ENCODE data around the gene LNX1.

The LNX1 gene

DNA sequence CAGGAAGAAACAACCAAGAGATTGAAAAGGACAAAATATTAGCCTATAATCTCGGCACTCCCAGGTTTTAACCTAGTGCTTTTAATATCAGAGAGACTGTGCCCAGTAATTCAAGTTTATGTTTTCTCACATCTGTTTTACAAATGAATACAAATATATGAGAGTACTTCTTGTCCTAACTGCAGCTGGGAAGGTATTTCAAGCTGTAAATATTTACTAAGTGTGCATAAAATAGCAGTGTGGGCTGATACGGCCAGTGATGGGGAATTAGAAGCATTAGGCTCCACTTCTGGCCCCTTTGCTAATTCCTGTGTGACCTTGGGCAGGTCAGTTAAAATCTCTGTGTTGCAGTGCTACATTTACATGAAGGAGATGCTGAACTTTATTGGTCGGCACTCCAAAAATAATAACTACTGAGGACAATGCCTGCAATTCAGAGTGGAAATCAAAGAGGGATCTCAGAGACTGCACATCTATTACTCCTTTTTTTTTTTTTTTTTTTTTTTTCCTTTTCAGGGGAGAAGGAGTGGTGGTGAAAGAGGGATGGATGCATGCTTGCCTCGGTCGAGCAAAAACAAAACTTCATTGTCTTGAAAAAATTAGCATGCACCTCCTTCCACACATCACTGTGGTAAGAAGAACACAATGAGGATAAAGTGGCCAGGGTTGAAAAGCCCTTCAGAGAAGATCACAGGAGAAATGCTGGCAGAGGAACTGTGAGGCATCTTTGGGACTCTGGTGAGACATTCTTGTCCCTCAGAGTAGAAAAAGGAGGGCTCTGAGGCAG is 44.6 kb upstream of the LNX1 start:
- no peak for ATAC-seq
- no peak for TF ChIP-seq GLIS3 (CRISPR knock-in tag; IDR thresholded peaks at IDR 0.05)
- TF ChIP-seq CSDC2 (CRISPR knock-in tag; IDR thresholded peaks at IDR 0.05) = no peak
- TF ChIP-seq, protein P1, sequence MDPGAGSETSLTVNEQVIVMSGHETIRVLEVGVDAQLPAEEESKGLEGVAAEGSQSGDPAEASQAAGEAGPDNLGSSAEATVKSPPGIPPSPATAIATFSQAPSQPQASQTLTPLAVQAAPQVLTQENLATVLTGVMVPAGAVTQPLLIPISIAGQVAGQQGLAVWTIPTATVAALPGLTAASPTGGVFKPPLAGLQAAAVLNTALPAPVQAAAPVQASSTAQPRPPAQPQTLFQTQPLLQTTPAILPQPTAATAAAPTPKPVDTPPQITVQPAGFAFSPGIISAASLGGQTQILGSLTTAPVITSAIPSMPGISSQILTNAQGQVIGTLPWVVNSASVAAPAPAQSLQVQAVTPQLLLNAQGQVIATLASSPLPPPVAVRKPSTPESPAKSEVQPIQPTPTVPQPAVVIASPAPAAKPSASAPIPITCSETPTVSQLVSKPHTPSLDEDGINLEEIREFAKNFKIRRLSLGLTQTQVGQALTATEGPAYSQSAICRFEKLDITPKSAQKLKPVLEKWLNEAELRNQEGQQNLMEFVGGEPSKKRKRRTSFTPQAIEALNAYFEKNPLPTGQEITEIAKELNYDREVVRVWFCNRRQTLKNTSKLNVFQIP (CRISPR knock-in tag; IDR thresholded peaks at IDR 0.05; ENCODE audit: borderline replicate concordance, low read depth) = no peak
- no peak for TF ChIP-seq ZFP30 (CRISPR knock-in tag; IDR thresholded peaks at IDR 0.05)
- no peak for TF ChIP-seq PPARA (CRISPR knock-in tag; IDR thresholded peaks at IDR 0.05; ENCODE audit: borderline replicate concordance)
- TF ChIP-seq, protein P2, sequence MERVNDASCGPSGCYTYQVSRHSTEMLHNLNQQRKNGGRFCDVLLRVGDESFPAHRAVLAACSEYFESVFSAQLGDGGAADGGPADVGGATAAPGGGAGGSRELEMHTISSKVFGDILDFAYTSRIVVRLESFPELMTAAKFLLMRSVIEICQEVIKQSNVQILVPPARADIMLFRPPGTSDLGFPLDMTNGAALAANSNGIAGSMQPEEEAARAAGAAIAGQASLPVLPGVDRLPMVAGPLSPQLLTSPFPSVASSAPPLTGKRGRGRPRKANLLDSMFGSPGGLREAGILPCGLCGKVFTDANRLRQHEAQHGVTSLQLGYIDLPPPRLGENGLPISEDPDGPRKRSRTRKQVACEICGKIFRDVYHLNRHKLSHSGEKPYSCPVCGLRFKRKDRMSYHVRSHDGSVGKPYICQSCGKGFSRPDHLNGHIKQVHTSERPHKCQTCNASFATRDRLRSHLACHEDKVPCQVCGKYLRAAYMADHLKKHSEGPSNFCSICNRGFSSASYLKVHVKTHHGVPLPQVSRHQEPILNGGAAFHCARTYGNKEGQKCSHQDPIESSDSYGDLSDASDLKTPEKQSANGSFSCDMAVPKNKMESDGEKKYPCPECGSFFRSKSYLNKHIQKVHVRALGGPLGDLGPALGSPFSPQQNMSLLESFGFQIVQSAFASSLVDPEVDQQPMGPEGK (CRISPR knock-in tag; IDR thresholded peaks at IDR 0.05; ENCODE audit: borderline replicate concordance) = no peak

DNA sequence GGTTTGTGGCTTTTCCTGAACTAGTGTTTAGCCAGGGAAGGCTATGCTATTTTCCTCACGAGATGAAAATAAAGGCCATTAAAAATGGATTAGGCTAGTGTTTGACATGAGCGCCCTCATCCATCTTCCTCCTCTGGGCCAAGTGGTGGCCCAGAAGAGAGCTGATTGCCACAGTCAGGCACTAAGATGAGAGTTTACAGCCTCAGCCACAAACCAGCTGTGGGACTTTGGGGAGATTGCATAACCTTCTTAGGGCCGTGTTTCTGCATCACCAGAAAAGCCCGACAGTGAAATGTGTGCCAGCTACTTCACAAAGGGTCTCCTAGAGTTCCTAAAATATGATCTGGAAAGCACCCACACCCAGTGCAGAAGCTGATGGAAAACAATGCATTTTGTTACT is 42.3 kb upstream of the LNX1 start:
- ATAC-seq = no peak
- TF ChIP-seq ISL1 (CRISPR knock-in tag; IDR thresholded peaks at IDR 0.05) = no peak
- TF ChIP-seq ZNF565 (CRISPR knock-in tag; conservative IDR thresholded peaks at IDR 0.05; ENCODE audit: low read depth) = no peak
- no peak for TF ChIP-seq CSDC2 (CRISPR knock-in tag; IDR thresholded peaks at IDR 0.05)
- TF ChIP-seq ESRRG (CRISPR knock-in tag; IDR thresholded peaks at IDR 0.05) = no peak
- TF ChIP-seq RARB (CRISPR knock-in tag; IDR thresholded peaks at IDR 0.05) = no peak
- TF ChIP-seq, protein P1 (CRISPR knock-in tag; IDR thresholded peaks at IDR 0.05; ENCODE audit: borderline replicate concordance, low read depth) = no peak
- TF ChIP-seq TCF4 (CRISPR knock-in tag; IDR thresholded peaks at IDR 0.05; ENCODE audit: borderline replicate concordance) = no peak
- no peak for TF ChIP-seq ZC3H10 (CRISPR knock-in tag; IDR thresholded peaks at IDR 0.05)
- no peak for TF ChIP-seq ZNF70 (CRISPR knock-in tag; IDR thresholded peaks at IDR 0.05)
- TF ChIP-seq, protein P3, sequence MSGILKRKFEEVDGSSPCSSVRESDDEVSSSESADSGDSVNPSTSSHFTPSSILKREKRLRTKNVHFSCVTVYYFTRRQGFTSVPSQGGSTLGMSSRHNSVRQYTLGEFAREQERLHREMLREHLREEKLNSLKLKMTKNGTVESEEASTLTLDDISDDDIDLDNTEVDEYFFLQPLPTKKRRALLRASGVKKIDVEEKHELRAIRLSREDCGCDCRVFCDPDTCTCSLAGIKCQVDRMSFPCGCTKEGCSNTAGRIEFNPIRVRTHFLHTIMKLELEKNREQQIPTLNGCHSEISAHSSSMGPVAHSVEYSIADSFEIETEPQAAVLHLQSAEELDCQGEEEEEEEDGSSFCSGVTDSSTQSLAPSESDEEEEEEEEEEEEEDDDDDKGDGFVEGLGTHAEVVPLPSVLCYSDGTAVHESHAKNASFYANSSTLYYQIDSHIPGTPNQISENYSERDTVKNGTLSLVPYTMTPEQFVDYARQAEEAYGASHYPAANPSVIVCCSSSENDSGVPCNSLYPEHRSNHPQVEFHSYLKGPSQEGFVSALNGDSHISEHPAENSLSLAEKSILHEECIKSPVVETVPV (CRISPR knock-in tag; IDR thresholded peaks at IDR 0.05) = no peak
- TF ChIP-seq, protein P2 (CRISPR knock-in tag; IDR thresholded peaks at IDR 0.05; ENCODE audit: borderline replicate concordance) = no peak
- no peak for TF ChIP-seq SNAI2 (CRISPR knock-in tag; IDR thresholded peaks at IDR 0.05)

DNA sequence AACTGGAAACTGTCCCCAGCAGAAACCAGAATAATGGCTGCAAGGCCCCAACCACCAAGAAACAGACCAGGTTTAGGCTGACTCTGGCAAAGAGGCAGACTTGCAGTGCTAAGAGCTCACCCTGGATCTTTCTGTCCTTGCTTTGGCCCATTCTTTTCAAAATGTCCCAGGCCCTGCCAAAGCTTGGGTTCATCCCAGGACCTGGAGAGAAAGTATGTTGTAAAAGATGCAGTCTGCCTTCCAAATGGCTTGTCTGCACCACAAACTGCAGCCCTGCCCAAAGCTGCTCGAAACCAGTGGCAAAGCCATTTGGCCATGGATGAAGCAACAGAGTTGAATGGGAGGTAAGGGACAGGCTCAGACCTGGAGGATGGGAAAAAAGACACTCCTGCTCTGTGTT is 38.0 kb upstream of the LNX1 start:
- ATAC-seq = no peak
- no peak for TF ChIP-seq GLIS3 (CRISPR knock-in tag; IDR thresholded peaks at IDR 0.05)
- TF ChIP-seq CSDC2 (CRISPR knock-in tag; IDR thresholded peaks at IDR 0.05) = no peak
- no peak for TF ChIP-seq RARB (CRISPR knock-in tag; IDR thresholded peaks at IDR 0.05)
- TF ChIP-seq ZFP3 (CRISPR knock-in tag; IDR thresholded peaks at IDR 0.05) = no peak
- TF ChIP-seq SNAI2 (CRISPR knock-in tag; IDR thresholded peaks at IDR 0.05) = no peak
- TF ChIP-seq ESRRG (CRISPR knock-in tag; IDR thresholded peaks at IDR 0.05) = no peak
- no peak for TF ChIP-seq BACH2 (CRISPR knock-in tag; IDR thresholded peaks at IDR 0.05; ENCODE audit: borderline replicate concordance)
- TF ChIP-seq ISL1 (CRISPR knock-in tag; IDR thresholded peaks at IDR 0.05) = no peak
- TF ChIP-seq, protein P1 (CRISPR knock-in tag; IDR thresholded peaks at IDR 0.05; ENCODE audit: borderline replicate concordance, low read depth) = no peak
- no peak for TF ChIP-seq ARNTL (CRISPR knock-in tag; IDR thresholded peaks at IDR 0.05; ENCODE audit: borderline replicate concordance, low read depth)
- no peak for TF ChIP-seq ZNF70 (CRISPR knock-in tag; IDR thresholded peaks at IDR 0.05)
- TF ChIP-seq, protein P4, sequence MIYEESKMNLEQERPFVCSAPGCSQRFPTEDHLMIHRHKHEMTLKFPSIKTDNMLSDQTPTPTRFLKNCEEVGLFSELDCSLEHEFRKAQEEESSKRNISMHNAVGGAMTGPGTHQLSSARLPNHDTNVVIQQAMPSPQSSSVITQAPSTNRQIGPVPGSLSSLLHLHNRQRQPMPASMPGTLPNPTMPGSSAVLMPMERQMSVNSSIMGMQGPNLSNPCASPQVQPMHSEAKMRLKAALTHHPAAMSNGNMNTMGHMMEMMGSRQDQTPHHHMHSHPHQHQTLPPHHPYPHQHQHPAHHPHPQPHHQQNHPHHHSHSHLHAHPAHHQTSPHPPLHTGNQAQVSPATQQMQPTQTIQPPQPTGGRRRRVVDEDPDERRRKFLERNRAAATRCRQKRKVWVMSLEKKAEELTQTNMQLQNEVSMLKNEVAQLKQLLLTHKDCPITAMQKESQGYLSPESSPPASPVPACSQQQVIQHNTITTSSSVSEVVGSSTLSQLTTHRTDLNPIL (CRISPR knock-in tag; IDR thresholded peaks at IDR 0.05; ENCODE audit: low read depth) = no peak
- TF ChIP-seq, protein P5, sequence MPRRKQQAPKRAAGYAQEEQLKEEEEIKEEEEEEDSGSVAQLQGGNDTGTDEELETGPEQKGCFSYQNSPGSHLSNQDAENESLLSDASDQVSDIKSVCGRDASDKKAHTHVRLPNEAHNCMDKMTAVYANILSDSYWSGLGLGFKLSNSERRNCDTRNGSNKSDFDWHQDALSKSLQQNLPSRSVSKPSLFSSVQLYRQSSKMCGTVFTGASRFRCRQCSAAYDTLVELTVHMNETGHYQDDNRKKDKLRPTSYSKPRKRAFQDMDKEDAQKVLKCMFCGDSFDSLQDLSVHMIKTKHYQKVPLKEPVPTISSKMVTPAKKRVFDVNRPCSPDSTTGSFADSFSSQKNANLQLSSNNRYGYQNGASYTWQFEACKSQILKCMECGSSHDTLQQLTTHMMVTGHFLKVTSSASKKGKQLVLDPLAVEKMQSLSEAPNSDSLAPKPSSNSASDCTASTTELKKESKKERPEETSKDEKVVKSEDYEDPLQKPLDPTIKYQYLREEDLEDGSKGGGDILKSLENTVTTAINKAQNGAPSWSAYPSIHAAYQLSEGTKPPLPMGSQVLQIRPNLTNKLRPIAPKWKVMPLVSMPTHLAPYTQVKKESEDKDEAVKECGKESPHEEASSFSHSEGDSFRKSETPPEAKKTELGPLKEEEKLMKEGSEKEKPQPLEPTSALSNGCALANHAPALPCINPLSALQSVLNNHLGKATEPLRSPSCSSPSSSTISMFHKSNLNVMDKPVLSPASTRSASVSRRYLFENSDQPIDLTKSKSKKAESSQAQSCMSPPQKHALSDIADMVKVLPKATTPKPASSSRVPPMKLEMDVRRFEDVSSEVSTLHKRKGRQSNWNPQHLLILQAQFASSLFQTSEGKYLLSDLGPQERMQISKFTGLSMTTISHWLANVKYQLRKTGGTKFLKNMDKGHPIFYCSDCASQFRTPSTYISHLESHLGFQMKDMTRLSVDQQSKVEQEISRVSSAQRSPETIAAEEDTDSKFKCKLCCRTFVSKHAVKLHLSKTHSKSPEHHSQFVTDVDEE (CRISPR knock-in tag; IDR thresholded peaks at IDR 0.05) = no peak
- TF ChIP-seq ZNF8 (CRISPR knock-in tag; IDR thresholded peaks at IDR 0.05) = no peak
